ENCODE measurements around the gene NR6A1. TPM values are rescaled to one million over a fixed set of nuclear protein-coding genes. Genes with fewer than 3 reads are reported as not detected.

NR6A1 gene
- total RNA-seq, 1 donor from 2014 or later, result 0.81 TPM

DNA sequence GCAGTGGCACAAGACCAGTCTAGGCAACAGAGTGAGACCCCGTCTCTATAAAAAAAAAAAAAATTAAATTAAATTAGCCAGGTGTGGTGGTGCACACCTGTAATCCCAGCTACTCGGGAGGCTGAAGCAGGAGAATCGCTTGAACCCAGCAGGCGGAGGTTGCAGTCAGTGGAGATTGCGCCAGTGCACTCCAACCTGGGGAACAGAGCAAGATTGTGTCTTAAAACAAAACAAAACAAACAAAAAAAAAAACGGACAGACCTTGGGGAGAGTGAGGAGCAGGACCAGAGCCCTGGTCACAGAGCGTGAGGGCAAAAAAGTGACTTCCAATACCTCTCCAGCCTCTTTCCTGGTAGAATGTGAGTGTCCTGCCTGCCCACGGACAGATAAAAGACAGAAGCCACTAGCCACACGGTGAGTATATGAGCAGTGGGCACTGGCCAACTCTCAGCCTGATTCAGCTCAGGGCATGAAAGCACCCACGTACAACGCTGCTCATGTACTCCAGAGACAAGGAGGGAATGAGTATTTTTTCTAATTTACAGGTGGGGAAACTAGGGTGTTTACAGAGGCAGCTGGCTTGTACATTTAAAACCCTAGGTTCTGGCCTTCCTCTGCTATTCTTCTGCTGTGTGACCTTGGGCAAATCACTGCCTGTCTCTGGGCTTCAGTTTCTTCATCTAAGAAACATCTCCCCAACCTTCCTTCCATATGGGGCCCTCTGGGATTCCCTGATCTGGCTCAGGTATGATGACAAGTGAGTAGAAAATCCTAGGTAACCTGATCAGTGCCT lies 7.7 kb upstream of the NR6A1 start:
- intact Hi-C loops (cut with micrococcal nuclease), result no loop called here

DNA sequence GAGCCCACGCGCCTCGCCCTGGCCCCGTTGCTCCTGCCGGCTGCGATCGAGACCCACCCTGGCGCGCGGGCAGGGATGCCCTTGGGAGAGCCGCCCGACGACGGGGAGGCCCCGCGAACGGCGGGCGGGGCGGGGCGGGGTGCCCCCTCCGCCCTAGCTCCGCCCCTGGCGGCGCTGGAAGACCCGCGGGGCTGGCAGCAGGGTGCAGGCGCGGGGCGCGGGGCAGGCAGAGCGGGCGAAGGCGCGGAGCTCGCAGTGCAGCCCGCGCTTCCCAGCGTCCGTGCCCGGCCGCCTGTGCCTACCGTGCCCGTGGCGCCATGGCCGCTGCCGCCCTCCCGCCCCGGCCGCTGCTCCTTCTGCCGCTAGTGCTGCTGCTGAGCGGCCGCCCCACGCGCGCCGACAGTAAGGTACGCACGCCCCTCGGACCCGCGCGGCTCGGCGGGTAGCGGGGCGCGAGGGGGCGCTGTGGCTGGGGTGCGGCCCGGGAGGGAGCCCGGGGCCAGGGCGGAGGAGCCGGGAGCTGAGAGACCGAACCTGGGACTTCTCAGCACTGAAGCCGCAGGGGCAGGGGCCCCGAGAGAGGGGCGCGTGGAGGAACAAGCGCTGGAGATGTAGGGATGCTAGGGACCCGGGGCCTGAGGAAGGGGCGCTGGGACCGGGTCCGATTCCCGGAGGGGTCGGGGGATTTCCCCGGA lies 6.0 kb upstream of the NR6A1 start, which contains the start of gene OLFML2A:
OLFML2A (plus strand) TSS at position 180 of the 695 bp plus-strand sequence; CDS start at position 318, 138 bp downstream.
- intact Hi-C loops (cut with micrococcal nuclease), result no loop called here

DNA sequence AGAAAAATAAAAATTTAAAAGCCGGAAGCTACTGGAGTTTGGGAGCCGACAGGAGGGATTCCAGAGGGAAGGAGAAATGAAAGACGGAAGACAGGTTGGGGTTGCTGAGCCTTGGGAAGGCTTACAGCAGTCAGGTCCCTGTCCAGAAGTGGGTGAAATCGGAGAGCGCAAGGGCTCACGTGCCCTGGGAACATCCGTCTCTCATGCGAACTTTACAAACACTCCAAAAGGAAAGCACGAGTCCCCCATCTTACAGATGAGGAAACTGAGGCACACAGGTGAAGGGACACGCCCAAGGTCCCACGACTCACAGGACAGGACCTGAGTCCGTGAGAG lies 5.5 kb upstream of the NR6A1 start:
- intact Hi-C loops (cut with micrococcal nuclease), result no loop called here

DNA sequence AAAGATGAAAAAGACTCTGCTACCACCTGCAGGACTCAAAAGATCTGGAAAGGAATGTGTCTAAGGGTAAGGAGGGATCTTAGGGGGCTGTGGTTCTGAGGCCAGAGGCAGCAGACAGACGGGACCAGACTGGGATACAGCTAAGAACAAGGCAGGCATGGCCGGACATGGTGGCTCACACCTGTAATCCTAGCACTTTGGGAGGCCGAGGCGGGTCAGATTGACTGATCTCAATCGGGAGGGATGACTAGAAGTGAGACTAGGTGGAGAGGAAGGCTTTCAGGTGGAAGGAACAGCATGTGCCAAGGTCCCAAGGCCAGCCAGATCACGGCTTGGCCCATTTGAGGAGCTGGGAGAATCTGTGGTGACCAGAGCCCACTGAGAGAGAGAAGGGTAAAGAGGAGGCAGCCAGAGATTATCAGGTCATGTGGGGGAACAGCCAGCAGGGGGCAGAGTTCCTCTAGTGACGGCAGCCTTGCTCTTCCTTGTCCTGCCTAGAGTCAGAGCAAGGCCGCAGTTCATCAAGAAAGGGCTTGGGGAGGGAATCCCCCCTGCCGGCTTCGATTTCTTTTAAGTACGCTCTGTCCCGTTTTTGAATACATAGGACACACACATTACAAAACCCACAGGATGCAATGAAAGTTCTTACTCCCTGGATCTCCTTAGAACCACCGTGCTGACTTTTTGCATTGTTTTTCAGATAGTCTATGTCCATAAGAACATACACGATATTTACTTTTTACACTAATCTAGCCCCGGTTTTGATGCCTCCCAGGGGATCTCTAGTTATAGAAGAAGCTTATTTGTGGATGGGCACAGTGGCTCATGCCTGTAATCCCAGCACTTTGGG lies 3.2 kb upstream of the NR6A1 start:
- intact Hi-C loops (cut with micrococcal nuclease), result loop anchor here (1.0 to 5.0 kb wide), 6 partner anchors 79 to 600 kb away; partner anchors contain the start of genes GAPVD1, GOLGA1, PSMB7 and WDR38

DNA sequence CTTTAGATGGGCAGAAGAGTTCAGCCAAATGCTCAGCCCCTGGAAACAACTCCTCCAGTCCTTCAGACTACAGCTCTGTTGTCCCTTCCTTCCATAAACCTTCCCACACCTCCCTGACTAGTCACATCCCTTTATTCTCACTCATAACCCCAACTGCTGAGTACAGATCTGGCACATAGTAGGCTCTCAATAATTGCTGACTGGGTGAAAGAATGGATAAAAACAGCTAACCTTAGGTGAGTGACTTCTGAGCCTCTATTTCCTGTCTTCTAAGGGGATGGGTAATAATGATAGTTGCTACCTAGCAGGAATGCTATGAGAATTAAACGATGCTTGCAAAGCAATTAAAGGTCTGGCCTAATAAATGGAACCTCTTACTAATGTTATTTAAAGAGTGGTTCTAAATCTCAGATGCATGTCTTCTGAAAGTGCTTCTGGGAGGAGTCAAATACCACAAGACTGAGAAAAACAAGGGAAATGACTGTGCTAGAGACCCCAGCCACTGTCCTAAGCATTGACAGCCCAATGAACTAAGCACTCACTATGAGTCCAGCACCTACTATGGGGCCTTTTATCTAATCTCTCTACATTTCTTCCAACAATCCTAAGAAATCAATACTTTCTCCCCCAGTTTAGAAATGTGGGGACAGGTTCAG lies 2.5 kb upstream of the NR6A1 start:
- intact Hi-C loops (cut with micrococcal nuclease), result loop anchor here (1.0 to 5.0 kb wide), 6 partner anchors 80 to 601 kb away; partner anchors contain the start of genes GAPVD1, GOLGA1, PSMB7 and WDR38

DNA sequence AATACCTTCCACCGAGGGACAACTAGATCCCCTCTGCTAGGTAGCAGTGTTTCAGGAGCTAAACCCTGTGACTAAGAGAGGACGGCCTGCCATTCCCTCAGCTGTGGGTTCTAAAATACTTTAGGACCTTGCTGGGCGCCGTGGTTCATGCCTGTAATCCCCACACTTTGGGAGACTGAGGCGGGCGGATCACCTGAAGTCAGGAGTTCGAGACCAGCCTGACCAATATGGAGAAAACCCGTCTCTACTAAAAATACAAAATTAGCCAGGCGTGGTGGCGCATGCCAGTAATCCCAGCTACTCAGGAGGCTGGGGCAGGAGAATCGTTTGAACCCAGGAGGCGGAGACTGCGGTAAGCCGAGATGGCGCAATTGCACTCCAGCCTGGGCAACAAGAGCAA lies 1.8 kb upstream of the NR6A1 start:
- intact Hi-C loops (cut with micrococcal nuclease), result loop anchor here (5.0 kb wide), 2 partner anchors 354 to 356 kb away; partner anchors contain the start of gene PSMB7

DNA sequence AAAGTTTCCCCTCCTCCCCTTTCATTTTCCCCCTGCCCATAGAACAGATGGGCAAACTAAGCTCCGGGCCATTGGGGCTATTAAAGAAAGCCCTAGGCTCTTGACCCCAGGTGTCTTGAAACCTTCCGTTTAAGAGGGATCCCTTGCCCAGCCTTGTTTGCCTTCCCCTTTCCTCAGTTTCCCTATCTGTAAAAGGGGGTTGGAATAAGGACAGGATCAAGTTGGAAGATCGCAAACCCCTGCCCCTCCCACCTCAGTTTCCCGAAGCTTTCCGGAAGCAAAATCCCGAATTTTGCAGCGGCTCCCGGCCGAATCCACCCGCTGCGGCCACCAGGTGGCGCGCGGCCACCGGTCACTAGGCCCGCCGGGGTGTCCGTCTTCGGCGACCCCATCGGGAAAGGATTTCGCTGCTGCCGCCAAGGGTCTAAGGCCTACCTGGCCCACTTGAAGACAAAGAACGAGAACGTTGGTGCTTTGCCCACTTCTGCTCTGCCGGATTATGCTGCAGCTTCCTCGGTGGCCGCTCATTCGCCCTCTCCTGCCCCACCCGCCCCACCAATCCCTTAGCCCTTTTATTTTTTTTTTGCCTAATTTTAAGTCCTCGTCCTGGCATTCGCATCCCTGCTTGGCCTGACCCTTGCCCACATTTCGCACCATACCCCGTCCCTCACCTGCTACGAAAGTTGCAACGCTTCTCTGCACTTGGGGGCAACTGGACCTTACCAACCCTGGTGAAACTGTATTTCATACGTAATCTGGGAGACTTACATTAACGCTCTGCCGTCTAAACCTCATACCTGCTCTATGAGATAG lies 962 bp upstream of the NR6A1 start:
- intact Hi-C loops (cut with micrococcal nuclease), result loop anchor here (1.0 to 5.0 kb wide), 10 partner anchors 59 to 975 kb away; partner anchors contain the start of genes ARPC5L, HSPA5, PBX3 and PSMB7

DNA sequence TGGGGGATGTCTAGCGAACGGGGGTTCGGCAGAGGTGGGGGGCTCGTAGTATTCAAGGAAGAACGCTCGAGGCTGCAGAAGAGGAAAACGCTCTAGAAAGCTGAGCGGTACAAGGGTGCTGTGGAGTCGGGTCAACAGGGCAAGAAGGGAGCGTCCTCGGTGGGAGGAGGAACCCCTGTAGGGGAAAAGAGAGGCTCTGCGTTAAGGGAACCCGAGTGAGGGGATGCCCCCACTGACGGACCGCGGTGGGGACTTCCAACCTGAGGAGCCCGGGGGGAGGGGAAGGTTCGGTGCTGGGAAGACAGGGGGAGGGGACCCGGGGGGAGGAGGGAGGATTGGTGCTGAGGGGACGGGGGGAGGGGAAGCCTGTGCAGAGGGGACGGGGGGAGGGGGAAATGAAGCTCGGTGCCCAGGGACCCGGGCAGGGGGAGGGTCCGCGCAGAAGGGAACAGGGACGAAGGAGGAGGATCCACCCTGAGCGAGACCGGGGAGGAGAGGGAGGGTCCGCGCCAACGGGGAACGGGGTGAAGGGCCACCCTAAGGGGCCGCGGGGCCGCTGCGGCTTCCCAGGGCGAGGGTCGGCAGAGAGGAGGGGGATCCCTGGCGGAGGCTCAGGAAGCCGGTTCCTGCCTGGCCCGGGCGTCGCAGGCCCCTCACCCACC lies 621 bp downstream of the NR6A1 start:
- intact Hi-C loops (cut with micrococcal nuclease), result loop anchor here (1.0 to 5.0 kb wide), 10 partner anchors 58 to 976 kb away; partner anchors contain the start of genes ARPC5L, HSPA5, PBX3 and PSMB7

DNA sequence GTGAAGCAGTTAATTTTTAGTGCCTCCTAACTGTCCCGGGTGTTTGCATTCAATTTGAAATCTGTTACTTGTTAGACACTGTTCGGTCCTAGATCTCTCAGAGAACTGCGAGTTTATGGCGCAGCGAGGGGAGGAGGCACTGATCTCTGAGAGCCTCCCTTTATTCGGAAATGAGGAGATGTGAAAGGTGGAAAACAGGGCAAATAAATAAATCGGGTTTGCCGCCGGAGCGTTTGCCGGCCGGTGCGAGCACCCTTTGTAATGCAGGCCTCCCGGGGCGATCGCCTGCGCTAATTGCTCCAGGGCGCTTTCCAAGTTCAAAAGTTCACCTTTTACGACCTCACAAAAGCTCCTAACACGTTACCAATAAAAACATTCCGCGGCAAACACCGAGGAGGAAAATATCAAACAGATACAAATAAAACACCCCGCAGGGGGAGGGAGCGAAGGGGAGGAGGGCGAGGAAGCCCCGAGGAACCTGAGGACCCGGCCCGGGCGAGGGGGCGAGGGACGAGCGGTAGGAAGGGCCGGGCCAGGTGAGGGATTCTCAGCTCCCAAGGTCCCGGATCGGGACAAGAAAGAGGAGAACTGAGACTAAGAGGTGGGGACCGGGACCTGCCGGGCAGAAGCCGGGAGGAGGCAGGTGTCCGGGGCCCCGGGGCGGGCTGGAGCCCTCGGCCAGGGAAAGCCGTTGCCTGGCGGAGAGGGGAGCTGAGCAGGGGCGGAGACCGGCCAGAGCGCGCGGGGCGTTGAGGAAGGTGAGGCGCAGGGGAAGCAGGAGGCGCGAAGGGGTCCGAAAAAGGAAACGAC lies 1.4 kb downstream of the NR6A1 start:
- intact Hi-C loops (cut with micrococcal nuclease), result loop anchor here (2.0 to 5.0 kb wide), 7 partner anchors 57 to 977 kb away; partner anchors contain the start of genes ARPC5L, PBX3, PSMB7 and RABEPK

DNA sequence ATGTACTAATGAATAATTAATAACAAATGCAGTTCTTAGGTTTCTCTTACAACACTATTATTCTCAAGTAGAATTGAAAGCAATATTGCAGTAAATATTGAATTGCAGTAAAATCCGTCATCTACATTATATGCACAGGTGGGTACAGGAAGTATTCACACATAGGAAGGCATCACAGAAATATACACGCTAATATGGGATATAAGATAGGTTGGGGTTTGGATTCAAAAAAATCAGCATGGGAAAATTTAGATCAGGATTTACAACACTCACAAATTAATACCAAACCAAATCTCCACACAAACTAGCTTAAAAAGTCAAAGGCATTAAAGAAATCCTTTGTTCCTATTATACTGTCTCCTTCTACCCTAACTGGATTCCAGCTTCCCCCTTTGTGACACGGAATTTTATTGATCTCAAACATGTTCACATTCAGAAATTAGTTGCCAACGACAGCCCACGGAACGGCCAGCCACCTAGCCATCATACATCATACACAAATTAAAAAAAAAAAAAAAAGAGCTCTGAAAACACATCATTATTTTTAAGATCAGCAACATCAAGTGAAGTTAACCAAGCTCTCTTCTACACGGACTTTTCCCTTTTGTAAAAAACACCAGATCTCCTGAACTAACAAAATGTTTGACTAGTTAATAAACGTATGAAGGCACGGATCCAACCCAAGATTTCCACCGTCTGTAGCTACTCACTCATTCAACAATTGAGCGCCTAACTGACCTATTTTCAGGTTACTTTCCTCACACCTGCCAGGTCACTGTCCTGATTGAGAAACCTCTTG lies 2.2 kb downstream of the NR6A1 start:
- intact Hi-C loops (cut with micrococcal nuclease), result loop anchor here (5.0 kb wide), 1 partner anchor 152 kb away; no protein-coding TSS in a partner anchor

DNA sequence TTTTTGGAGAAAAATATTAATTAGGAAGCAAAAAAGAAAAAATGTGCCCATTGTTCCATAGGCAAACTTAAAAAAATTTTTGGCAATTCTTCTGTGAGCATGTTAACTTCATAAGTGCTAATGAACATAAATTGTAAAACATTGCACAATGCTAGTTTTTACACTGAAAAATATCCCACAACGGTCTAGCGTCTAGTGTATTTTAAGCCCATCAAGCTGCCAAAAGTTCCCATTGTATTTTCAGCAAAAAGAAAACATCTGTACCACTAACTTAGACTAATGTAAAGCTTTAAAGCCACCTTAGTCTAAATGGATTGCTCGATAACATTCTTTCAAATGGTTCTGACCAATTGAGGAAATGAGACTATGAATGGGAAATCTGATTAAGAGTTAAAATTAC lies 2.8 kb downstream of the NR6A1 start:
- intact Hi-C loops (cut with micrococcal nuclease), result loop anchor here (5.0 kb wide), 1 partner anchor 151 kb away; no protein-coding TSS in a partner anchor

DNA sequence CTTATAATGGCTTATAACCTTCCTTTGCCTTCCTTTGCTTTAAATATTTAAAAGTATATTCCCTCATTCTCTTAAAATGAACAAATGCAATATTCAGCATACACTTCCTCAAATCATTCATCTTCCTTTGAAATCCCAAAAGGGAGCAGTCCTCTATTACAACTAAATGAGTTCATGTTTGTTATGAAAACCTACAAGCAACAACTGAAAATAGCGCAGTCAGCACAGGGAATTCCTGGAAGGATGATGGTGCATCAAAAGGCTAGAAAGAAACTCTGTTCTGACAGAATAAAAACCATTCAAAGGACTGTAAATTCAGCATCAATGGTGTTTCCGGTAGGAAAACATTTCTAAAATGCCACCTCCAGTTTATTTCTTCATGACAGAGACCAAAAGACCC lies 3.3 kb downstream of the NR6A1 start:
- intact Hi-C loops (cut with micrococcal nuclease), result loop anchor here (5.0 kb wide), 1 partner anchor 151 kb away; no protein-coding TSS in a partner anchor

DNA sequence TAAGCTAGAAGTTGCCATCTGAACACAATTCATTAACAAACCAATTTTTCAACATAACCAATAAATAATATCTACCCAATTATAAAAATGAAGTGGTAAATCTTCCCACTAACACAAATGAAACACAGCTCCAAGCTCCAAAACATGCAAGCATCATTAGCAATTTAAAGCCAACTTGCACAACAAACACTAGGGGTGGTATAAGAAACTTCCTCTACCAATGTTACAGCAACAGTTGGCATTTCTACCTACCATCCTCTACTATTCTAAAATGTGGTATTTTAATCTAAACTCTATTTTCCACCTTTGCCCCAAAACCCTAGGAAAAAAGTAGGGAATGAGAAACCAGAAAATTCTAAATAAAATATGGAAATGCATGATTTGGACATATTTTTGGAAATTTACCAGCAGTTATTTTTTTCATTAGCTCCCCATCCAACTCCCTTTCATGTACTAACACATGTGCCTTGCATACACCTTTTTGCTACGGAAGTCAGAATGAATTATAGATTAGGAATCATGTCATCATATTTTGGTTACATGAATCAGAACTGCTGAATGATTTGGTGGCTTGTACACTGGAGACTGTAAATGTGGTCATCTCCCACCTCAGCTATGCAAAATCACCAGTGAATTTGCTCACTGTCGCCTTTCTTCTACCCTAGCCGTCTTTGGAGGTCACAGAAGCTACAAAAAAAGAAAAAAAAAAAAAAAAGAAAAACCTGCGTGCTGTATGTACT lies 4.1 kb downstream of the NR6A1 start:
- intact Hi-C loops (cut with micrococcal nuclease), result loop anchor here (5.0 kb wide), 1 partner anchor 150 kb away; no protein-coding TSS in a partner anchor

DNA sequence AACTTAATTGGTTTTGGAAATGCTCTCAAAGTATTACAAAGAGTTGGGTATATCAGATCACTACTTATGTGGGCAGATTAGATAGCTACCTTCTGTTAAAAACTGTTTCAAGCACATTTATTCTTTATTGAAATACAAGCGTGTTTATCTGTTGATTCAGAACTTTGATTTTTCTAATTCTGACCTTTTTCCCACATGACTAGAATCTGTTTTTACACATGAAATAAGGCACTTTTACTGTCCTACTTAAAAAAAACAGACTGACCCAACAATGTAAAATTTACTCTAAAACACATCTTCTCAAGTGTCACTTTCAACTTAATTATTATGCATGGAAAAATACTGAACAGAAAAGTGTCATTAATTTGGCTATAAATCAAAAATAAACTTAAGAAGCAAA lies 4.8 kb downstream of the NR6A1 start:
- intact Hi-C loops (cut with micrococcal nuclease), result loop anchor here (5.0 kb wide), 1 partner anchor 149 kb away; no protein-coding TSS in a partner anchor

DNA sequence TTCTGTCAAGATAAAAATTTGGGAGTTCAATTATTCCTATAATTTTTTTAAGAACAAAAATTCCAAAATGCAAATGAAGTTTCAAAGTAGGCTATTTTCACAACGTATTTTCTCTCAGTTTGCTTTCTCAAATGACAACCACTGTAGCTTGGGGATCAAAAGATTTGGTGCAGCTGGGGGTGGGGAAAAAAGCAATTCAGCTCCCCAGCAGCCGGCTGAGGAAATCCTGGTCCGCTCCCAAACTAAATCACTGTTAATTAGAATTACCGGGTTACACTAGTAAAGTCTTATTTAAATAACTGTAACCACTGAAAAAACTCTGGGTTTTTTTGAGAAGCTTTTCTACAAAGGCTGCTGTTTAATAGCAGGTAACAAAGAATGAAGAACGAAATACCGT lies 5.7 kb downstream of the NR6A1 start:
- intact Hi-C loops (cut with micrococcal nuclease), result loop anchor here (5.0 kb wide), 1 partner anchor 148 kb away; no protein-coding TSS in a partner anchor

DNA sequence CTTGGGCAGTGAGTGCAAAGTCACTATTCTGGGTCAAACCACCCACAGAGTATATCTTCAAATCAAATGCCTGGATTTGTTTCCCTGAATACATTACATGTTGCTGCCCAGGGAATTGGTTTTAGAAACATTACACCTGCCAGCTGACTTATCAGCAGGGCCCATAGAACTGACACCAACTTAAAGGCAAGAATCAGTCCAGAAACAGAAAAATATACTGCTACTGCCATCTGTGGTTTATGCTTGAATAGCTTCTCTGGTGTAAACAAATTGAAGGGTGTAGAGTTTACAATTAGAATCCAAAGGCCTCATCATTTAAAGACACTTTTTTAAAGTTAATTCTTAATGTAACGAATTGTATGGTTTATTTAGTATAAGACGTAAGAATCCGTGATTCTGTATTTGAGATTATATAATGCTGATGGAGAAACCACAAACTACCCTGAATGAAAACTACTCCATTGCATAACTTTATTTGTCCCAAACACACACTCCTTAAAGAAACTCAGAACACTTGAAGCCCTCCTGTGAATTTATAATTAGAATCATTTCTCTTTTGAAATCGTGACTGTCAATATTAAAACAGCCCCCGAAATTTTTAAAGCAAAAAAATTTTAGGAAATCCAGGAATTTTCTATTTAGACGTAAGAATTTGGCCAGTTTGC lies 6.2 kb downstream of the NR6A1 start:
- intact Hi-C loops (cut with micrococcal nuclease), result loop anchor here (5.0 kb wide), 1 partner anchor 148 kb away; no protein-coding TSS in a partner anchor

Data from T-helper 1 cell treated with Interleukin-12 subunit alpha and Interleukin-12 subunit beta and Interleukin-4 antibody, amounts not matched to agents 30 ng/mL and 1 ng/mL, for 36 hours (primary cell).